ENCODE measurements around the gene FAM240A. TPM values are rescaled to one million over a fixed set of nuclear protein-coding genes. Genes with fewer than 3 reads are reported as not detected.
A peak's percentile ranks its signal among the peaks of the same experiment; 100 is the strongest.

Gene FAM240A
- total RNA-seq, 2 experiments from 2014 or later, result not detected

DNA sequence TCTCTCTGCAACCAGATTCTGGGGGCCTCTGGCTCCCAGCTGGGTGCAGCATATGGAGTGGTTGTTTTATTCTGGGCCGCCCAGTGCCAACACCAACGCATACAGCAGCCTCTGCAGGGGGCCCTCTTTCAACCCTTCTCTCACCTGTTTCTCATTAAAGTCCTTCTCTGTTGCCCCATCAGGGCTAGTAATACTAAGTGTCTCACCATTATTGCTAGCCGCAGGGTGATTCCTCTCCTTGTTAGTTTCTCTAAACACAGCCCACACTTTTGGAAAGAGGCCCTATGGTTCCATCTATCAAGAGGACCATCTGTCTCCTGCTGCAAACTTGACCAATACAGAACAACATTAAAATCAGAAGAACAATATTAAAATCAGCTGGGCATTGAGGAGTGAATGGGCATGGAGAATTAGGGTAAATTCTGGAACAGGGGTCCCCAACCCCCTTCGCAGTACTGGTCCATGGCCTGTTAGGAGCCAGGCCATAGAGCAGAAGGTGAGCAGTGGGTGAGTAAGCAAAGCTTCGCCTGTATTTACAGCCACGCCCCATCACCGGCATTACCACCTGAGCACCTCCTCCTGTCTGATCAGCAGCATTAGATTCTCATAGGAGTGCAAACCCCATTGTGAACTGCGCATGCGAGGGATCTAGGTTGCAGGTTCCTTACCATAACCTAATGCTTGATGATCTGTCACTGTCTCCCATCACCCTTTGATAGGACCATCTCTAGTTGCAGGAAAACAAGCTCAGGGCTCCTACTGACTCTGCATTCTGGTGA lies 44.6 kb downstream of the FAM240A start:
- Mint-ChIP-seq H3K4me1 (ENCODE audit: low read depth) (peaks cover 4% of the 10 kb centered on the region), H3K27me3 (ENCODE audit: low read depth) (peaks cover 17% of the 10 kb centered on the region), H3K4me3 (no peak overlapping the region), H3K36me3 (ENCODE audit: low read depth) (no peaks in the 10 kb centered on the region), H3K27ac (no peak overlapping the region), H3K9me3 (ENCODE audit: insufficient read depth) (peaks cover 6% of the 10 kb centered on the region)
- ATAC-seq (no peak), DNase-seq (no peak)
- POLR2A ChIA-PET, result no interaction called here
- CTCF ChIA-PET, result no interaction called here

DNA sequence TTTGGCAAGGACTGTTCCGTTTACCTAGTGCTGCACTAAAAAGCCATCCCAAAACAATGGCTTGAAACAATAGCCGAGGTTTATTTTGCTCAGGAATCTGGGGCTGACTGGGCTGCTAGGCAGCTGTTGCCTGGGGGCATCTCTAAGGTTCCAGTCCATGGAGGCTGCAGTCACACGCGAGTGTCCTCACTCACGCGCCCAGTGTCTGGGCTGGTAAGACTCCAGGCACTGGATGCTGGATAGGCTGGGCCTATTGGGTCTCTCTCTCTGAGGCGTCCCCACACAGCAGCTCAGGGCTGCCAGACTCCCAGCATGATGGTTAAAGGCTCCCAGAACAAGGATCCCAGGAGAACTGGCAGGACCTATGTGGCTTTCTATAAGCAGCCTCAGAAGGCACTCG lies 47.0 kb downstream of the FAM240A start:
- DNase-seq (no peak), ATAC-seq (no peak)
- ChIA-PET POLR2A (no interaction called here), CTCF (no interaction called here)
- peaks cover 11% of the 10 kb centered on the region for H3K27me3 Mint-ChIP-seq (ENCODE audit: low read depth)
- H3K27ac Mint-ChIP-seq, result no peak overlapping the region
- H3K36me3 Mint-ChIP-seq (ENCODE audit: low read depth), result no peaks in the 10 kb centered on the region
- no peak overlapping the region for H3K4me3 Mint-ChIP-seq
- no peaks in the 10 kb centered on the region for H3K9me3 Mint-ChIP-seq (ENCODE audit: insufficient read depth)
- H3K4me1 Mint-ChIP-seq (ENCODE audit: low read depth), result peaks cover 4% of the 10 kb centered on the region

DNA sequence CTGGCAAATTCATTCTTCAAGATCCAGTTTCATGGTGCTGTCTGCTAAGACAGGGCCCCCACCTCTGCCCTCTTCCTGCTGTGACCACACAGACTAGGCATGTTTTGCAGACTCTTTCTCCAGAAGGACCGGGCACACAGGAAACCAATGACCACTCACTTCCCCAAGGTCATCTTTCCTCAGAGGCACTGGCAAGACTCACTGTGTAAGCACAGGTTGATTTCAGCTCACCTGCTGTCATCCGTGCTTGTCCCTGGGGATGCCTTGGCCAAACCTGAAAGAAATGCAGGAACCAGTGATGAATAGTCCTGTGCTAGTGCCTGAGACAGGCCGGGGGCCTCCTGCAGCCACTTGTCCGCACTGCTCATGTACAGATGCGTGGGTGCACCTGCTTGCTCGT lies 47.7 kb downstream of the FAM240A start:
- Mint-ChIP-seq H3K27ac (no peak overlapping the region), H3K36me3 (ENCODE audit: low read depth) (no peaks in the 10 kb centered on the region), H3K9me3 (ENCODE audit: insufficient read depth) (no peaks in the 10 kb centered on the region), H3K27me3 (ENCODE audit: low read depth) (peaks cover 8% of the 10 kb centered on the region), H3K4me3 (no peak overlapping the region), H3K4me1 (ENCODE audit: low read depth) (peaks cover 4% of the 10 kb centered on the region)
- no peak for DNase-seq
- no peak for ATAC-seq
- ChIA-PET CTCF (interaction anchor here (0.7 to 1.4 kb wide), 2 partner anchors 30 to 37 kb away, joined by 4 to 6 read pairs; no protein-coding TSS in a partner anchor), POLR2A (no interaction called here)

DNA sequence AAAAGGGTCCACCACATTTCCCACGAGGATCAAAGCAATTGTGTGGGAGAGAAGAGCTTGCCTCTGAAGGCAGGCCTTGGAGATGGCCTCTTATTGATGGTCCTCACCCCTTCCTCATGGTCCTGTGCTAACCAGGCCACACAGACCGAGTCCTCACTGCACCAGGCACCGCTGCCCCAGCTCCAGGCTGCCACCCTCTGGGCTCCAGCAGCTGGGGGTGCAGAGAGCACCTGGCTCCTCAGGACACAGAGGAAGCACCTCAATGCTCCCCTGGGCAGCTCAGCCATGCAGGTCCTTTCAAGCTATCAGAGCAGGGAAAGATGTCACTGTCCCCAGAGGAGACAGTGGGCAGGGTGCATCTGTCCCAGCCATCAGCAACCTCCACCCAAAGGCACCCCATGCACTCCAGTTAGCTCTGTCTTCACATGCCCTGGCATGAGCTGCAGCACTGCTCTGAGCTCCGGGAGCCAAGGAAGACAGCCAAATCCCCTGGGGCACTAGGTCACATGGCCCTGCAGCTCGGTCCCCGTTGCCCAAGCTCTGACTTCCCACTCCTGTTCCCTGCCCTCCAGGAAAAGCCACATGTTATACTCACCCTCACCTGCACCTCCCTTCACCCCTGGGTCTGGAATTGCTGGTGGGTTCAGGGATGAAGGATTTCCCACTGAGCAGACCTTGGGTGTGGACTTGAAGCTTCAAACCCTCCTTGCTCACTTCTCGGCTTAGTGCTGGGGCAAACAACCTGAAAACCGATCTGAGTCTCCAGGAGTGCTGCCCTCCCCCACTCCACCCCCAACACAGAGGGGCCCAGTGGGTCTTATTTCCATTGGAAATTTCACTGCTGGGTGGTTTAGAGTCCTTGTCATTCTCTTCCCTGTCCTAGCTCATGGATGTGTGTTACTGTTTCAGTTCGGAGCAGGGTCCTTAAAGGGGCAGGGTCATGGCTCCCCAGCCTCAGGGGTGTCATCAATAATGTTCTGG lies 48.5 kb downstream of the FAM240A start:
- no peak for ATAC-seq
- Mint-ChIP-seq H3K27me3 (ENCODE audit: low read depth) (peaks cover 6% of the 10 kb centered on the region), H3K9me3 (ENCODE audit: insufficient read depth) (no peaks in the 10 kb centered on the region), H3K27ac (no peak overlapping the region), H3K4me1 (ENCODE audit: low read depth) (peaks cover 4% of the 10 kb centered on the region), H3K4me3 (no peak overlapping the region), H3K36me3 (ENCODE audit: low read depth) (no peaks in the 10 kb centered on the region)
- CTCF ChIA-PET, result interaction anchor here (0.5 to 1.4 kb wide), 4 partner anchors 14 to 454 kb away, joined by 3 to 6 read pairs (median 3); no protein-coding TSS in a partner anchor
- DNase-seq, result peak; percentile 15
- POLR2A ChIA-PET, result no interaction called here

DNA sequence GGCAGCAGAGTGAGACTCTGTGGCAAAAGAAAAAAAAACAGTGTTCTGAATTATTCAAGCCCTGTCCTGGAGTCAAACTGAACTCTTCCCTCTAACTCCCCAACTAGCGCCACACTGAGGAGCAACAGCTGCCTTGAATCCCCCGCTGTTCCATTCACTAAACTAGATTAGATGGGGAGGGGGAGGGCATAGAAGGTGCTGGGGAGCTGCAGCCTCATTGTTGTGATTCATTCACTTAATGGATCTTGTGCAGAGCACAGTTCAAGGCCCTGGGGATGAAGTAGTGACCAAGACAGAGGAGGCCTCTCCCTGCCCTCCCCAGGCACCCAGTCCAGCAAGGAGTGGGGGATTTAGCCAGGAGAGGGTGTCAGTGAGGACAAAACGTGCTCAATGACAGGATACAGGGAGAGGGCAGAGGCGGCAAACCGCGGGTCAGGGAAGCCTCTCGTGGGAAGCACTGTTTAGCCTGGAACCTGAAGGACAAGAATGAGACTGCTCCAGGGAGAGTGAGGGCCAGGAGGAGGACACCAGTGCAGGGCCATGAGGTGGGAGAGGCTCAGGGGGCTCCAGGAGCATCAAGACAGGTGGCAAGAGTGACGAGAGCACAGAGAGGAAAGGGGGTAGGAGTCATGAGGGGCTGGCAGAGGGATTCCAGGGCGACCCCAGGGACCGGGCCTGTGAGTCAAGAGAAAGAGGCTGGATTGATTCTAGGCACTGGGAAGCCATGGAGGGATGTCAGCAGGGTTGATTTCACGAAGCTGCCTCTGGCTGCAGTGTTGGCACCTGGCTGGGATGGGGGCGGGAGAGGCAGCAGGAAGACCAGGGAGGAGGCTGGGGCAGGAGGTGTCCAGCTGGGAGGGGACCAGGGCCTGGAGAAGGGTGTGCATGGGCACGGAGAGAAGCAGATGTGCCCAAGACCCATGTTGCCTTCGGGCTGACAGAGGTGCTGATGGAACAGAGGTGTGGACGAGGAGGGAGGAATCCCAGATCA lies 49.7 kb downstream of the FAM240A start:
- ChIA-PET CTCF (interaction anchor here (0.9 to 1.2 kb wide), 3 partner anchors 13 to 184 kb away, joined by 3 read pairs; no protein-coding TSS in a partner anchor), POLR2A (no interaction called here)
- Mint-ChIP-seq H3K36me3 (ENCODE audit: low read depth) (no peaks in the 10 kb centered on the region), H3K4me1 (ENCODE audit: low read depth) (peaks cover 4% of the 10 kb centered on the region), H3K4me3 (no peak overlapping the region), H3K27me3 (ENCODE audit: low read depth) (no peaks in the 10 kb centered on the region), H3K9me3 (ENCODE audit: insufficient read depth) (no peaks in the 10 kb centered on the region), H3K27ac (no peak overlapping the region)
- DNase-seq (no peak), ATAC-seq (no peak)

DNA sequence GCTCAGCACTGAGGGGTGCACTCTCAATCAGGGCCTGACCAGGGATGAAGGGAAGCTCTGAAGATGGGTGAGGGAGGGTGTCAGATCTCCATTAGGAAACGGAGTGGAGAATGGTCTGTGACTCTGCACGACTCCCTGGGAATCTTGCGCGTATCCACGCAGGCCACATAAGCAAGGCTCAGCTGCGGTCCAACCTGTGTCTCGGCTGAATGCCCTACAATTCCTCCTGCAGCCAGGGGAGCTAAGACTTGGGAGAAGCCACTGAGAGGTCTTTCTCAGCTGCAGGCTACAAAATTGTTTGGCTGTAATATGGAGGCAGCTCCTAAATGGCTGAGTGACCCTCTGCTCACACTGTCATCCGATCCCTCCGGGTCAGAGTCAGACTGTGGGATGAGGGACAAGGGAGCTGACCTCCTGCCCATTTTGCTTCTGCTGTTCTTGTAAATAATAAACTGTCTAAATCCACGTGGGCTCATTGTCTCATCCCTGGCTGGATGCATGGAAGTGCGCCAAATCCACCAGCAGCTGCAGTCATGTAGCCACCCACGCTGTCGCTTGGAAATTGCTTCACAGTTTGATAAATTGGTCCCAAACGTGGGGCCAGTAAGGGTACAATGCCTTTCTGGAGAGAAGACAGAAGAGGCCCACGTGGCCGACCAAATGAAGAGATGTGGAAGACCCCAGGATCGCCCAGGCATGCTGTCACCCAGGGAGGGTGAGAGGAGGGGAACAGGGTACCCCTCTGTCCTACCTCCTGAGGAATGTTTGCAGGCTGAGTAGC lies 50.6 kb downstream of the FAM240A start:
- CTCF ChIA-PET, result interaction anchor here (0.9 to 1.7 kb wide), 3 partner anchors 33 to 174 kb away, joined by 3 to 5 read pairs (median 5); no protein-coding TSS in a partner anchor
- Mint-ChIP-seq H3K4me3 (no peak overlapping the region), H3K36me3 (ENCODE audit: low read depth) (no peaks in the 10 kb centered on the region), H3K27ac (no peak overlapping the region), H3K9me3 (ENCODE audit: insufficient read depth) (no peaks in the 10 kb centered on the region), H3K4me1 (ENCODE audit: low read depth) (no peaks in the 10 kb centered on the region), H3K27me3 (ENCODE audit: low read depth) (no peaks in the 10 kb centered on the region)
- POLR2A ChIA-PET, result no interaction called here
- DNase-seq (no peak), ATAC-seq (no peak)

DNA sequence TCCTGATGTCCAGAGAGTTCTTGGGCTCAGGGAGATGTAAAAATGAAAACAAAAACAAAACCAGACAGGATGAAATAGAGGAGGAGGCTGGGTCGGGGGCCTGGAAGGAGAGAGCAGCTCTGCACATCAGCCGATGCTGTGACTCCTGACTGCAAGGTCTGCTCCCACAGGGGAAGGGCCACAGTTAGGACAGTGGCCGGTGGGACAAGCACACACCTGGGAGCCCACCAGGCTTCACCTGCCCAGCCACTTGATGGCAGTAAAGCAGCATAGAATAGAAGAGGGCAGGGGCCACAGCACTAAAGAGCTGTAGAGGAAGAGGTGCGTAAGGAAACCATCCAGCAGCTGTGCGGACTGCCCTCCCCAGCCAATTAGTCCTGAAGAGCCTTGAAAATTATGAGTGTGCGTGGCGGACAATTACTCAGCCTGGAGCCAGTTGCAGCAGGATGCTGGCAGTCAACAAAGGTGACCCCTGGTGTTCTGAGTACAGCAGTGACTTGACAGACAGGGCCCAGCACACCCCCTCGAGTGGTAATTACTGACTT lies 51.3 kb downstream of the FAM240A start:
- Mint-ChIP-seq H3K4me3 (no peak overlapping the region), H3K27ac (no peak overlapping the region), H3K27me3 (ENCODE audit: low read depth) (no peaks in the 10 kb centered on the region), H3K36me3 (ENCODE audit: low read depth) (no peaks in the 10 kb centered on the region), H3K4me1 (ENCODE audit: low read depth) (no peaks in the 10 kb centered on the region), H3K9me3 (ENCODE audit: insufficient read depth) (no peaks in the 10 kb centered on the region)
- no peak for DNase-seq
- peak; percentile 28 for ATAC-seq
- POLR2A ChIA-PET, result no interaction called here
- CTCF ChIA-PET, result interaction anchor here (1.4 to 1.7 kb wide), 3 partner anchors 34 to 175 kb away, joined by 4 to 5 read pairs (median 5); no protein-coding TSS in a partner anchor

DNA sequence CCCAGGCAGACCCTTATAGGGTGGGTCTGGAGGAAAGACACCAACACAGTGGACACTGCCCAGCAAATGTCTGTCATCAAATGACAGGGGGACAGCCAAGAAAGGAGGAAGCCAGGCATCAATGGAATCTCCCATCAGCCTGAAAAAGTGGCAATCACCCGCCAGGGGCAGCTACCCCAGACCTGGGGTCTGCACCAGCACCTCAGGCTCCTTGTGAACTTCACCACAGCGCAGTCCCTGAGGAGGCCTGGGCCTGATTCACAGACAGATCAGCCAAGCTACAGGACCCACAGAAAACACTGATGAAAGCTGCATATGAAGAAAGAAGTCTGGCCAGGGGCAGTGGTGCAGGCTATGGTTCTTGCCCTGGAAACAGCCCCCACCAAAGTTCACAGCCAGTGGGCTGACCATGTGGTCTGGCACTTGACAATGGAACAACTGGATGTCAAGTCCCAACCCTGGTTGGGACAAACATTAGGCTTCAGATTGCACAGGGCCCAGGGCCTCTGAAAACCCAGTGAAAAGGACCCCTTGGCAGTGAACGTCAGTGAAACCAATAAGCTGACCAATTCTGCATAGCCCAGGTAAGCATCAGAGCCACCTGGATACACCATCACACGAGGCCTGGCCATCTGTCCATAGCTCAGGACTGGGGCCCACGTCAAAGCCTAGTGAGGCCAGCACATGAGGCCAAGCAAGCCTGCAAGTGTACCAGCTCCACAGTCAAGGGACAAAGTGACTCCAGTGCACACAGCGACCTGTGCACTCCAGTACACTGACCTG lies 52.1 kb downstream of the FAM240A start:
- POLR2A ChIA-PET, result no interaction called here
- ATAC-seq (no peak), DNase-seq (no peak)
- Mint-ChIP-seq H3K4me3 (no peak overlapping the region), H3K27ac (no peak overlapping the region), H3K4me1 (ENCODE audit: low read depth) (no peaks in the 10 kb centered on the region), H3K9me3 (ENCODE audit: insufficient read depth) (no peaks in the 10 kb centered on the region), H3K27me3 (ENCODE audit: low read depth) (no peaks in the 10 kb centered on the region), H3K36me3 (ENCODE audit: low read depth) (no peaks in the 10 kb centered on the region)
- CTCF ChIA-PET, result interaction anchor here (1.4 to 1.7 kb wide), 3 partner anchors 35 to 176 kb away, joined by 4 to 5 read pairs (median 5); no protein-coding TSS in a partner anchor

DNA sequence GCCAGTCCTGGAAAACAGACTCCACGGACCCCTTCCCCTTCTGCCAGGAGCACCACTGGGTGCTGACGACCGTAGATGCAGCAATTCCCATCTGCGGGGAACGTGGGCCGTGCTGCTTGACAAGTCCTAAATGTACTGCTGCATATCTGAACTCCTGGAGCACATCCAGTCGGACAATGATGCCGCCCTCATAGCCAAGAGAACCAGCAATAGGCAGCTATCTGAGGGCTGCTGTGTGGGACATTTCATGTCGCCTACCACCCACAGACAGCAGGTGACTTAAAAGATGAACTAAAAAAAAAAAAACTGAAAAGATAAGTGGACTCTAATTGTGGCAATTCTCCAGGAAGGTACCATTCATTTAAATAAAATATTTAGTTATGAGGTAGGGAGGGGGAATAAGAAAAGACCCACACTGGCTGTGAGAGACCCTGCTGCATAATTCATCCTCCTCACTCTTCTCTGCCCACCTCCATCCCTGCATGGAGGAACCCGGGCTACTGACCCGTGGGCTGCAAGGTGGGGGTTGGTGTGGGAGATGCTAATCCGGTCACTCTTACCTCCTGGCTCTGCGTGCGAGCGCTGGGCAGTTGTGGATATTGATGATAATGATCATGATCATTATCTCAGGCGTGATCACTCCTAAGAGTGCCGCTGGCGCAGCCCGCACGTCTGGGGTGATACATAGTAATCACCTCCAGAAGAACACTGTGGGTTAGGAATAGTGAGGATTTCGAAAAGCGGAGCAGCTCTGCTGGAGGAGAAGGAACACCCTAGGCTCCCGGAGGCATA lies 52.8 kb downstream of the FAM240A start:
- no peaks in the 10 kb centered on the region for H3K36me3 Mint-ChIP-seq (ENCODE audit: low read depth)
- no peaks in the 10 kb centered on the region for H3K27me3 Mint-ChIP-seq (ENCODE audit: low read depth)
- ATAC-seq, result no peak
- no peak for DNase-seq
- ChIA-PET POLR2A (no interaction called here), CTCF (interaction anchor here (1.7 kb wide), 1 partner anchor 177 kb away, joined by 4 read pairs; no protein-coding TSS in a partner anchor)
- H3K4me3 Mint-ChIP-seq, result no peak overlapping the region
- no peaks in the 10 kb centered on the region for H3K9me3 Mint-ChIP-seq (ENCODE audit: insufficient read depth)
- no peak overlapping the region for H3K27ac Mint-ChIP-seq
- H3K4me1 Mint-ChIP-seq (ENCODE audit: low read depth), result no peaks in the 10 kb centered on the region

Data from activated CD8-positive, alpha-beta T cell treated with anti-CD3 and anti-CD28 coated beads, Interleukin-2, amount 10 ng/mL, durations not matched to agents 7 days and 5 days (primary cell).